NAMALWA (cell line): ENCODE results near the gene GARIN6.
A peak's percentile ranks its signal among the peaks of the same experiment; 100 is the strongest.
"Not testable (repeated sequence)": the region's sequence is repeated elsewhere in the genome, so short reads cannot be mapped to it uniquely, and the experiment has no call there.

ENCODE experiments used
- DNase-seq: peaks from one replicate; pipeline ENCODE4 v3.0.0-alpha.2; 2015; ENCODE audit warnings: low spot score

GARIN6 gene

DNA sequence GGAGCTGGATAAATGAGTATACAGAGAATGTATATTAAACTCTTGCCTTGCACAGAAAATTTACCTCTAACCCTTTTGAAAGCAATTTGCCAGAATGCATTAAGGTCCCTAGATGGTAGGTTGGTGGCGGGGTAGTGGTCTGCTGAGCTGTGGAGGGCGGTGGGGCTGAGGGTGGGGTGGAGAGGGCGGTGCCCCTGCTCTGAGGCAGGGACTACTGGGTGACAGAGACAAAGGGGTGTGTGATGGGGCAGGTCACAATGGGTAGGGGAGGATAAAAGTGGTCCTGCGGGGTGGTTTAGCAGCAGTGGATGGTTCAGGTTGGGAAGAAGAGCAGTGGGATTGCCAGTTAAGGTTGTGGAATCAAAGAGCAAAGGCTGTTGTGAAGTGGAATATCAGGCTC, at the start of gene GARIN6:
Gene GARIN6 (plus strand): TSS at position 301 of the 400 bp plus-strand sequence. CDS start 422 bp downstream, outside the sequence.
- no peak for DNase-seq

DNA sequence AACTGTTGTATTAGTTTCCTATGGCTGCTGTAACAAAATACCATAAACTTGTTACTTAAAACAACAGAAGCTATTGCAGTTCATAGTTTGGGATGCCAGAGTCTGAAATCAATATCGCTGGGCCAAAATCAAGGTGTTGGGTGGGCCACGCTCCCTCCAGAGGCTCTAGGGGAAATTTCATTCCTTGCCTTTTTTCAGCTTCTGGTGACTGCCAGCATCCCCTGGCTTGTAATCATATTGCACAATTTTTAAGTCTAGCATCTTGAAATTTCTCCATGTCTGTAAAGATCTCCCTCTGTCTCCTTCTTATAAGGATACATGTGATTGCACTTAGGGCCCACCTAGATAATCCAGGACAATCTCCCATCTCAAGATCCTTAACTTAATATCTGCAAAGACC, 48.8 kb upstream of the GARIN6 start:
- DNase-seq = no peak

DNA sequence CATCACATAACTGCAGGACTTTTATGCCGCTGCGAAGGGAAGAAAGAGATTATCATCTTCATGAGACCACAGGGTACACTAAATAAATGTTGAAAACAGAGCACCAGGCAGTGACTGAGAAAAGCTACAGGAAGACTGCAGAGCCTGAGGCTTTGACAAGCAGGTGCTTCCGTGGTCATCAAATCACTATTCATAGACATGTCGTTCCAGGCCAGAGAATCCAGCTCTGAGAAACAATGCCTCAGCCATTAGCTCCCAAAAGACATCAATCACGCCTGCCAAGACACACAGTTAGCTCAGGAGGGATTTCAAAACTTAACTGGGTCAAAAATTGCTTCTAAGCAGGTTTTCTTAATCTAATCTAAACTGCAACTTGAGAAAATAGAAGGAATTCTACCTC, 47.2 kb upstream of the GARIN6 start:
- peak; percentile 84 for DNase-seq

DNA sequence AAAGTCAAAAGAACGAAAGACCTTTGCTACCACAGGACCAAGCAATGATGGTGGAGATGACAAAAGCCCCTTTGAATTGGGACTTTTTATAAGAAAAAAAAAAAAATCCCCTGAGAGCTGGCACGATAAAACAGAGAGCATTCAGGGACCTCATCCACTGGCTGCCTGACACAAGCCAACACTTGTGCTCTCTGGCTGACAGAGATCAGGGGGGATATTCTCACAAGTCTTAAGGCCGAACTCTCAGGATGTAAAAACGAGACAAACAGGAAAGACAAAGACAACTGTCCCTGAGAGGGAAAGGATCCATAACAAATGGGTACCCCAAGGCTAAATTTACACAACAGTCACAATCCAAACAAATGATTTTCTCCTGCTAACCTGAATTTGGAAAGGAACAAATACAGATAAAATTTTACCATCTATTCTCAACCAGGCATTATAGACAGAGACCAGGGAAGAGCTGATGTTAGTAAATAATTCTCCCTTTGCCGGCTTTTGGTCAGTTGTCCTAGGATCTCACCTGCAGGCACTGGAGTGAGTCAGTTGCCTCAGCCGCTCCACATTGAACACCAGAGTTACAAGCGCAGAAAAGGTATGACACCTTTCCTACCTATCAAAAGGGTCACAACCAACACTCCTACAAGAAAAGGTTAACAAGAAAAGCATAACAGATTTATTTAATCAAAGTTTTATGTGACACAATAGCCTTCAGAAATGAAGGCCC, 37.9 kb upstream of the GARIN6 start:
- DNase-seq = no peak

DNA sequence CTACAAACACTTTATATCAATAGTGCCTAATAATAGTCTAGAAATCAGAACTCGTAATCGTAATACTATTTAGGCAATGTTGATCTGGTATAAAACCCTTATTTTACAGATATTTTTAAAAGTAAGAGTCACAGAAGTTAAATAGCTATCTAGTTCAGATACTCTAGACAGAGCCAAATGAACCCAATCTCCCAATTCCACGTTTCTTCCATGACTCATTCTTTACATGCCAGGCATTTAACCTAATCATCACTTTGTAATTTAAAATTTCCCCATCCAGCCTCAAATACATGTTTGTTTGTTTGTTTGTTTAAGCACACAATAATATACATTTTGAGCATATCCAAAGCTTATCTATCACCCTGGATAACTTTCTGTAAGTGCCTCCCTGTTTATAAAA, 36.4 kb upstream of the GARIN6 start:
- DNase-seq = no peak

DNA sequence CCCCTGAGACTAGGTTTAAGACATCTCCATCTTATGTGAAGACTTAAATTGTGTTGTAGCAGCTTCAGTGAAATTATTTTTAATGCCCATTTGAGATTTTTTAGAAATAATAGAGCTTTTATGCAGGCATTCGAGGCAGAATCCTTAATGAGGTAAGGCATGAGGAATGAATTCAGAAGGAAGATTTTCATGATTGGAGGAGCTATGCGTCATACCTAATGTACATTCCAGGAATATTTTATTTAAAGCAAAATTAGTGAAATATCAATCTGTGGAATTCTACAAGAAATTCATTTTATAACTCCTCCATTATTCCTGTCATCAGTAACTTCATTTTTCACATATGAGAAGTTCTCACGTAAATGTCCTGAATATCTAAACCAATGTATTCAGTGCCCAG, 36.0 kb upstream of the GARIN6 start:
- no peak for DNase-seq

DNA sequence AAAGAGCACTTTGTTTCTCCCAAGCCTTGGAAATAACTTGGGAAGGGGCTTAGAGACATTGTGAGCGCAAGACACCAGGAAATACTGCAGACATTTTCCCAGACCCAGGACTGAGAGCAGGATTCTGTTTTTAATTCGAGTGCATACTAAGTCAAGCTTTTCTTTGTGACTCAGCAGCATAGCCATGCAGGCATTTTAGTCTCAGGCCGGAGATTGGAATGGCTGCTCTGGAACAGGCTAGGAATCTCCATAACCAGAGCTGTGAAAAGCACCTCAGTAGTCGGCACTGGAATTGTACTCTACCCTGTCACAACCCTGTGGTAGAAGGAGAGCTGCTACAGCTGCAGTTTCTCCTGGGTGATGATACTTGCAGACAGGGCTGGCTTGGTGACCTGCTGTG, 28.9 kb upstream of the GARIN6 start:
- DNase-seq = no peak

DNA sequence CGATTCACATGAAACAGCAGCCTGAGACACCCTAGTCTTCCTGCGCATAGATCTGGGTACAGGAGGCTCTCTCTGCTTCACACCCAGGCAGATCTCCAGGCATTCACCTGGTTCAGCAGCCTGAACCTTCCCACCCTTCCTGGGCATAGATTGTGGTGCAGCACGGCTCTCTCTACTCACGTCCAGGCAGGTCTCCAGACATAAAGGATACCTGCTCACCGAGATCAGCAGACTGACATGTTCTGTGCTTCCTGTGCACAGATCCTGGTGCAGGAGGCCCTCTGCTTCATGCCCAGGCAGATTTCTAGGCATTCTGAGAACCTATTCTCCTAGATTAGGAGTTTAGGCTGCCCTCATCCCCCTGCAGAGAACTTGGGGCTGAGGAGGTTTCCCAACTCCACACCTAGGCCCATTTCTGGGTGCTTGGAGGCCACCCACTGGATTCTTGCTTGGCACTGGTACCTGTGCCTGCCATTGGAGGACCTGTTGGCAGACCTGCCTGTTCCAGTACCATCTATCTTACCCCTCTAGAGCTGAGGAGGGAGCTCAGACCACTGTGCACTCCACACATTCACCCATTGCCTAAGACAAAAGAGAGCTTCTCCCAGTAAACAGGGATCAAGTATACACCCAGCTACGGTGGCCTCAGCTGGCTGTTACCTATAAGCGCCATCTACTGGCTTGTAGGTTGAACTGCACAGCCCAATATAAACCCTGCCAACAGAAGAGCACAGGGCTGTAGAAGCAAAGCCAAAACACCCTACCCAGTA, 28.0 kb upstream of the GARIN6 start:
- DNase-seq = peak; percentile 73

DNA sequence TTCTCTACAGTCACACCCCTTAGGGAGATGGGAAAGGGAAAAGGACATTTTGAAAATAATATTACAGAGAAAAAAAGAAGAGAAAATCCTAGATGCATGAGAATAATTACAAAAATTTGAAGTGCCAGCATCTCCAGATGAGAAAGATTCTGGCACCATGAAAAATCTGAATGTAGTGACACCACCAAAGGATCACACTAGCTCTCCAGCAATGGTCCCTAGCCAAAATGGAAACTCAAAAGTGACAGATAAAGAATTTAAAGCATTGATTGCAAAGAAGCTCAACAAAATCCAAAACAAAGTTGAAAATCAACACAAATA, 27.4 kb upstream of the GARIN6 start:
- DNase-seq = no peak

DNA sequence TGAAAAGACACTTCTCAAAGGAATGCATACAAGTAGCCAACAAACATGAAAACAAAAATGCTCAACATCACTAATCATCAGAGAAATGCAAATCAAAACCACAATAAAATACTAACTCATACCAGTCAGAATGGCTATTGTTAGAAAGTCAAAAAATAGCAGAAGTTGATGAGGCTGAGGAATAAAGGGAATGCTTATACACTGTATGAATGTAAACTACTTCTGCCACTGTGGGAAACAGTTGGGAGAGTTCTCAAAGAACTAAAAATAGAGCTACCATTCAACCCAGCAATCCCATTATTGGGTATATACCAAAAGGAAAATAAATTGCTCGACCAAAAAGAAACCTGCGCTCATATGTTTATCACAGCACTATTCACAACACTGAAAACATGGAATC, 23.0 kb upstream of the GARIN6 start:
- DNase-seq = not testable (repeated sequence)

DNA sequence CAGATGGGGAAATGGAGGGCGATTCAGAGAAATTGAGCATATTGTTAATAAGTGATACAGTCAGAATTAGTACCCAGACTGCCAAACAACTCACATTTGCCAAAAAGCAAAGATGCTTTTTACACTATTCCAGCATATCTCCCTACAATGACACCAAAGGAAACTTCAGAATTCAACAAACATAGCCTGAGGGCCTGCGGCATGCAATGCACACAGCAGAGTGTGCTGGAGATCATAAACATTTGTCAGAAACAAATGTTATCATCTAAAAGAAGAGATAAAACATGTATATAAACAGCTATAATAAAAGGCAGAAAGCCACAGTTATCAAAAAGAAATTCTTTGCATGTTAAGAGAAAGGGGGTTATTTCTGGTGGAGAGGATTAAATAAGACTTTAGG, 20.1 kb upstream of the GARIN6 start:
- no peak for DNase-seq

DNA sequence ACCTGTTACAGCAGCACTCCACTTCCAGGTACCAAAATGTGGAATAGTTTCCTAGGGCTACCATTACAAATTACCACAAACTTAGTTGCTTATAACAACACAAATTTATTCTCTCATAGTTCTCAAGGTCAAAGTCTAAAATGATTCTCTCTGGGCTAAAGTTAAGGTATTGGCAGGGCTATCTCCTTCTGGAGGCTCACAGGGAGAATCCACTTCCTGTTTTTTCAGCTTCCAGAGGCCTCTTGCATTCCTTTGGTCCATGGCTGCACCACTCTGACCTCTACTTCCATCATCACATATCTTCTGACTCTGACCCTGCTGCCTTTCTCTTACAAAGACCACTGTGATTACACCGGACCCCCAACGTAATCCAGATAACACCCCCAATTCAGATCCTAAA, 2.9 kb upstream of the GARIN6 start:
- DNase-seq = no peak

DNA sequence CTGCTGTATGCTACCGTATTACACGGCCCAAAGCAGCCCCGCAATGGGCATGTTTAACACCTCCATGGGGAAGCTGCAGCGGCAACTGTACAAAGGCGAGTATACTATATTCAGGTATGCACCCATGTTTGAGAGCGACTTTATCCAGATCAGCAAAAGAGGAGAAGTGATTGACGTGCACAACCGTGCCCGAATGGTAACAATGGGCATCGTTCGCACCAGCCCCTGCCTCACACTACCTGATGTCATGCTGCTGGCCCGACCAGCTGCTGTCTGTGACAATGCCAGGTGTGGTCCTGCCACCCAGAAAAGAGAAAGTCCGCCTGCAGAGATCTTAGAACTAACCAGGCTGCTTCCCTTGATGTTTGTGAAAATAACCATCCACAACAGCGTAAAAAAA, 630 bp downstream of the GARIN6 start:
- DNase-seq = no peak

DNA sequence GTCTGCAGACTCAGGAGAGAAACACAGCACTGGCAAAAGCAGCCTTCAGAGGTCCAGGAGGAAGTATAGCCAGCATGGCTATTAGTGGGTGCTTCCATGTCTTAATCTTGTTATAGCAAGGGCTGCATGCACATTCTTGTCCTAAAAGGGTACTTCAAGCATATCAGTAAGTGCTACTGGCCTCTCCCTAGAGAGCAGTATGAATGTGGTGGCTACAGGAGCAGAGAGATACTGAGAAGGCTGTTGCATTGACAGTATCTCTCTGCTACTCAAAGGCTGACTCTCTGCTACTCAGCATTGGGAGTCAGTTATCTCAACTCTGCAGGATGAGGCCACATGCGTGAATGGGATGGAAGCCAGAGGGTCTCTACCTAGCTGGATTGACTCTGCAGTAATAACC, 2.0 kb downstream of the GARIN6 start:
- DNase-seq = no peak

DNA sequence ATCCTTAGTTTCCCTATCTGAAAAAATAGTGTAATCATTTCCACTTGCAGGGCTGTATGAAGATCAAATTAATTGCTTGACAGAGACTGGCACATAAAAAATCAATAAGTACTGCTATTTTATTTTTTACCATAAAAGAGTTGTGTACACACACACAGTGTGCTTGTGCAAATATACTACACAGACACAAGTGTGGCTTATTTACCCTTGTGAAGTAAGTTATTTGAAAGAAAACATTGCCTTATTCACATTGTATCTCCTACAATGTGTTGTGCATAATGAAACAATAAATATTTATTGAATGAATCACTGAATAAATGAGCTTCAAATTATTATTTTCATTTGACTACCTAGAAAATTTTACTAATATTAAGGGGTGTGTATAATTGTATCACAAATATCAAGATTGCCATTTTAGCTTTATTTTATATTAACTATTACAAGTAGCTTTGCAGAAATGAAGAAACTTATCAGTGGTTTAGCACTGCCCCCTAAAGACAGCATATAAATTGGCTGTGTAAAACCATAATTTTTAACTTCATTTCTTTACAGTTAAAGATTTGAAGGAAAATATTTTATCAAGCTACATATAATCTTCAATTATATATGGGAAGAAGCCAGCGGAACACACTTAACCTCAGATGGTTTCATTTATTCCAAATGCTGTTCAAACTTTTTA, 11.3 kb downstream of the GARIN6 start:
- peak; percentile 57 for DNase-seq

DNA sequence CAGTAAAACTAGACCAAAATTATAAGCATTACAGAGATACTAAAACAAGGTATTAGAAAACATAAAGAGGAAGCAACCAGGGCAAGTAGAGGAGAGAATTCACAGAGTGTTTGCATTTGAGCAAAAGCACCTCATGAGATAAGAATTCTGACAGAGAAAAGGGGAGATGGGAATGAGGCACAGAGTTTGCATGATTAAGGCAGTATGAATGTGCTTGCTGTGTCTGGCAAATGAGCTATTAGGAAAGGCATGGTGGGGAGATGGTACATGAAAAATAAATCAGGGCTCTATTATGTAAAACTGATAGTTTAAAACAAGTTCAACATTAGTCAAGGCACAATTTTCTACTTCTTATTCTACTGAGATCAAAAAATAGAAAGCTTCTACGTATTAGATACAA, 23.1 kb downstream of the GARIN6 start:
- DNase-seq = no peak

DNA sequence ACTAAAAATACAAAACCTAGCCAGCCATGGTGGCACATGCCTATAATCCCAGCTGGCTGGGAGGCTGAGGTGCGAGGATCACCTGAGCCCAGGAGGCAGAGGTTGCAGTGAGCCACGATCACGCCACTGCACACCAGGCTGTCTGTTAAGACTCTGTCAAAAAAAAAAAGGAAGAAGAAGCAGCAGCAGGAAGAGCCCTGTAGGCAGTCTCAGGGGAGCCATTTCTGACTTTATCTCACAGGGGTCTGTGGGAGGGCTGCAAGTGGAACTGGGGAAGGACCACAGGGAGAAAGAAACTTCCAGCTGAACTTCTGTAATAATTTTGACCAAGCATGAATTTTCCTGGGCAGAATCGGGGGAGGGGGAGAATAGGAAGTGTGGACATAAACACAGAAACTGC, 32.7 kb downstream of the GARIN6 start:
- DNase-seq = no peak

DNA sequence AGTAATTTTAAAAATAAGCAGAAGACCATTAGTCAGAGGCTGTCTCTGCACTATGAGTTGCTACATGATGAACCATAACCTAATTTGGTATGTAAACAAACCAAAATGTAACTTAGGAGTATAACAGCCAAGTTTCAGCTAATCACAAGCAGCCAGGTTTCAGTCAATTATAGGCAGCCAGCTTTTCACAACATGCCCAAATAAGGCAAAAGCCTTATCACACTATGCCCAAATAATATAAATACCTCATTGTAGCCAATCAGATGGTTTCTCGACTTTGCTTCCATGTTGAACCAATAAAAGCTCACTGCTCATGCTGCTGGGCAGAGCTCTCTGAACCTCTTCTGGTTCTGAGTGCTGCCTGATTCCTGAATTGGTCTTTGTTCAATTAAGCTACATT, 38.6 kb downstream of the GARIN6 start:
- DNase-seq = peak; percentile 6

DNA sequence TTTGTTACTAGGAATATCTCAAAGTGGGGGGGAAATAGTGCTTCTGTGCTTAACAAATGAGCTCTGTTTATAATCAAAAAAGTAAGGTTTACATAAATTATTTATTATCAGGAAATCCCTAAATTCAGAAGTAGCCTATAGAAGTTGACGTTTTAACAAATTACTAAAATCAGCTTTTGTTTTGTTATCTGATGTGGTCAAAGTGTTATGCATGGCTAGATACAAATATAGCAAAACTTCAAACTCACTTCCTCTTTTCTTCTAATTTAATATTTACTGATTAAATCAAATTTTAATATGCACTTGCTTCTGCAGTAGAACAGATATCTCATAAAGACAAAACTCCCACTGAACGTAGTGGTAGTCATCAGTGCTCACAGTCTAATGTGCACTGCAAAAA, 47.5 kb downstream of the GARIN6 start:
- peak; percentile 38 for DNase-seq
